ENCODE data around the gene ZFP30. TPM values are rescaled to one million over a fixed set of nuclear protein-coding genes. Genes with fewer than 3 reads are reported as not detected.

The ZFP30 gene
- total and polyA plus RNA-seq, 2 of the 13 experiments (the other 11 are each of a cell fraction or from before 2014, with no cell fraction given) = 3.4 to 19.2 TPM

- TF ChIP-seq ZNF615 (CRISPR knock-in tag; IDR thresholded peaks at IDR 0.05; ENCODE audit: borderline replicate concordance) (no peak; the same call in 1 of the 2 replicates), GFI1 (CRISPR knock-in tag; IDR thresholded peaks at IDR 0.05; ENCODE audit: borderline replicate concordance) (peak; percentile 6; the same call in 1 of the 2 replicates), DR1 (CRISPR knock-in tag; IDR thresholded peaks at IDR 0.05) (0 out of 2 replicates have a peak, but pooled peaks have one; percentile 22), ZNF253 (CRISPR knock-in tag; IDR thresholded peaks at IDR 0.05; ENCODE audit: borderline replicate concordance) (no peak), SATB2 (CRISPR knock-in tag; IDR thresholded peaks at IDR 0.05) (no peak), ZNF558 (CRISPR knock-in tag; IDR thresholded peaks at IDR 0.05; ENCODE audit: borderline replicate concordance) (no peak), ZNF574 (CRISPR knock-in tag; IDR thresholded peaks at IDR 0.05) (no peak), TARDBP (CRISPR knock-in tag; IDR thresholded peaks at IDR 0.05) (peak; percentile 47; the same call in 1 of the 2 replicates), NR1H2 (CRISPR knock-in tag; IDR thresholded peaks at IDR 0.05; ENCODE audit: borderline replicate concordance, low read depth) (no peak), CBX2 (IDR thresholded peaks at IDR 0.05; ENCODE audit: low read depth, low read length) (no peak), CBX2 (CRISPR knock-in tag; IDR thresholded peaks at IDR 0.05; ENCODE audit: low read depth) (no peak), FUBP1 (CRISPR knock-in tag; IDR thresholded peaks at IDR 0.05; ENCODE audit: borderline replicate concordance) (no peak)
- TF ChIP-seq, protein P1, sequence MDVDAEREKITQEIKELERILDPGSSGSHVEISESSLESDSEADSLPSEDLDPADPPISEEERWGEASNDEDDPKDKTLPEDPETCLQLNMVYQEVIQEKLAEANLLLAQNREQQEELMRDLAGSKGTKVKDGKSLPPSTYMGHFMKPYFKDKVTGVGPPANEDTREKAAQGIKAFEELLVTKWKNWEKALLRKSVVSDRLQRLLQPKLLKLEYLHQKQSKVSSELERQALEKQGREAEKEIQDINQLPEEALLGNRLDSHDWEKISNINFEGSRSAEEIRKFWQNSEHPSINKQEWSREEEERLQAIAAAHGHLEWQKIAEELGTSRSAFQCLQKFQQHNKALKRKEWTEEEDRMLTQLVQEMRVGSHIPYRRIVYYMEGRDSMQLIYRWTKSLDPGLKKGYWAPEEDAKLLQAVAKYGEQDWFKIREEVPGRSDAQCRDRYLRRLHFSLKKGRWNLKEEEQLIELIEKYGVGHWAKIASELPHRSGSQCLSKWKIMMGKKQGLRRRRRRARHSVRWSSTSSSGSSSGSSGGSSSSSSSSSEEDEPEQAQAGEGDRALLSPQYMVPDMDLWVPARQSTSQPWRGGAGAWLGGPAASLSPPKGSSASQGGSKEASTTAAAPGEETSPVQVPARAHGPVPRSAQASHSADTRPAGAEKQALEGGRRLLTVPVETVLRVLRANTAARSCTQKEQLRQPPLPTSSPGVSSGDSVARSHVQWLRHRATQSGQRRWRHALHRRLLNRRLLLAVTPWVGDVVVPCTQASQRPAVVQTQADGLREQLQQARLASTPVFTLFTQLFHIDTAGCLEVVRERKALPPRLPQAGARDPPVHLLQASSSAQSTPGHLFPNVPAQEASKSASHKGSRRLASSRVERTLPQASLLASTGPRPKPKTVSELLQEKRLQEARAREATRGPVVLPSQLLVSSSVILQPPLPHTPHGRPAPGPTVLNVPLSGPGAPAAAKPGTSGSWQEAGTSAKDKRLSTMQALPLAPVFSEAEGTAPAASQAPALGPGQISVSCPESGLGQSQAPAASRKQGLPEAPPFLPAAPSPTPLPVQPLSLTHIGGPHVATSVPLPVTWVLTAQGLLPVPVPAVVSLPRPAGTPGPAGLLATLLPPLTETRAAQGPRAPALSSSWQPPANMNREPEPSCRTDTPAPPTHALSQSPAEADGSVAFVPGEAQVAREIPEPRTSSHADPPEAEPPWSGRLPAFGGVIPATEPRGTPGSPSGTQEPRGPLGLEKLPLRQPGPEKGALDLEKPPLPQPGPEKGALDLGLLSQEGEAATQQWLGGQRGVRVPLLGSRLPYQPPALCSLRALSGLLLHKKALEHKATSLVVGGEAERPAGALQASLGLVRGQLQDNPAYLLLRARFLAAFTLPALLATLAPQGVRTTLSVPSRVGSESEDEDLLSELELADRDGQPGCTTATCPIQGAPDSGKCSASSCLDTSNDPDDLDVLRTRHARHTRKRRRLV (CRISPR knock-in tag; IDR thresholded peaks at IDR 0.05) = 0 out of 2 replicates have a peak, but pooled peaks have one; percentile 69
- TF ChIP-seq, protein P2, sequence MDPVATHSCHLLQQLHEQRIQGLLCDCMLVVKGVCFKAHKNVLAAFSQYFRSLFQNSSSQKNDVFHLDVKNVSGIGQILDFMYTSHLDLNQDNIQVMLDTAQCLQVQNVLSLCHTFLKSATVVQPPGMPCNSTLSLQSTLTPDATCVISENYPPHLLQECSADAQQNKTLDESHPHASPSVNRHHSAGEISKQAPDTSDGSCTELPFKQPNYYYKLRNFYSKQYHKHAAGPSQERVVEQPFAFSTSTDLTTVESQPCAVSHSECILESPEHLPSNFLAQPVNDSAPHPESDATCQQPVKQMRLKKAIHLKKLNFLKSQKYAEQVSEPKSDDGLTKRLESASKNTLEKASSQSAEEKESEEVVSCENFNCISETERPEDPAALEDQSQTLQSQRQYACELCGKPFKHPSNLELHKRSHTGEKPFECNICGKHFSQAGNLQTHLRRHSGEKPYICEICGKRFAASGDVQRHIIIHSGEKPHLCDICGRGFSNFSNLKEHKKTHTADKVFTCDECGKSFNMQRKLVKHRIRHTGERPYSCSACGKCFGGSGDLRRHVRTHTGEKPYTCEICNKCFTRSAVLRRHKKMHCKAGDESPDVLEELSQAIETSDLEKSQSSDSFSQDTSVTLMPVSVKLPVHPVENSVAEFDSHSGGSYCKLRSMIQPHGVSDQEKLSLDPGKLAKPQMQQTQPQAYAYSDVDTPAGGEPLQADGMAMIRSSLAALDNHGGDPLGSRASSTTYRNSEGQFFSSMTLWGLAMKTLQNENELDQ (CRISPR knock-in tag; IDR thresholded peaks at IDR 0.05; ENCODE audit: borderline replicate concordance) = no peak
- TF ChIP-seq, protein P3, sequence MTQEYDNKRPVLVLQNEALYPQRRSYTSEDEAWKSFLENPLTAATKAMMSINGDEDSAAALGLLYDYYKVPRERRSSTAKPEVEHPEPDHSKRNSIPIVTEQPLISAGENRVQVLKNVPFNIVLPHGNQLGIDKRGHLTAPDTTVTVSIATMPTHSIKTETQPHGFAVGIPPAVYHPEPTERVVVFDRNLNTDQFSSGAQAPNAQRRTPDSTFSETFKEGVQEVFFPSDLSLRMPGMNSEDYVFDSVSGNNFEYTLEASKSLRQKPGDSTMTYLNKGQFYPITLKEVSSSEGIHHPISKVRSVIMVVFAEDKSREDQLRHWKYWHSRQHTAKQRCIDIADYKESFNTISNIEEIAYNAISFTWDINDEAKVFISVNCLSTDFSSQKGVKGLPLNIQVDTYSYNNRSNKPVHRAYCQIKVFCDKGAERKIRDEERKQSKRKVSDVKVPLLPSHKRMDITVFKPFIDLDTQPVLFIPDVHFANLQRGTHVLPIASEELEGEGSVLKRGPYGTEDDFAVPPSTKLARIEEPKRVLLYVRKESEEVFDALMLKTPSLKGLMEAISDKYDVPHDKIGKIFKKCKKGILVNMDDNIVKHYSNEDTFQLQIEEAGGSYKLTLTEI (CRISPR knock-in tag; conservative IDR thresholded peaks at IDR 0.05) = no peak
Measured at GRCh38 chr19:37655301-37655688, at the start of gene ZFP30 (continued).
